K562 (cell line): Measurements from ENCODE around the gene DNAAF3. TPM values are rescaled to one million over a fixed set of nuclear protein-coding genes. Genes with fewer than 3 reads are reported as not detected.

Experiments
- CREB3L1 ChIP-seq: fragments of 450-650 bp; IDR thresholded peaks from 2 replicates; pipeline ENCODE4 v1.6.1; 2014; ENCODE audit warnings: low read depth, mild to moderate bottlenecking, moderate library complexity, borderline replicate concordance
- CTCFL ChIP-seq: IDR thresholded peaks from 2 replicates; pipeline ENCODE4 v1.6.1; 2011; ENCODE audit warnings: borderline replicate concordance, low read depth, mild to moderate bottlenecking, moderate library complexity, low read length; ENCODE audit not compliant: insufficient read depth, poor library complexity, severe bottlenecking
- DIDO1 ChIP-seq: fragments of 450-650 bp; IDR thresholded peaks from 2 replicates; pipeline ENCODE4 v1.6.1; 2016; ENCODE audit warnings: low read depth, missing biosample characterization, missing genetic modification characterization
- GATAD2B ChIP-seq: fragments of 450-650 bp; IDR thresholded peaks from 2 replicates; pipeline ENCODE4 v1.6.1; 2017; ENCODE audit warnings: mild to moderate bottlenecking, borderline replicate concordance
- GTF2F1 ChIP-seq: IDR thresholded peaks from 2 replicates; pipeline ENCODE4 v1.6.1; 2011; ENCODE audit warnings: low read depth, low read length, improper control_type of control experiment
- HCFC1 ChIP-seq: IDR thresholded peaks from 2 replicates; pipeline ENCODE4 v1.6.1; 2012; ENCODE audit warnings: low read depth, low read length, improper control_type of control experiment
- HOXB6 ChIP-seq: fragments of 250-450 bp; sonication (Bioruptor Pico); IDR thresholded peaks from 2 replicates; pipeline ENCODE4 v1.5.1; 2022; ENCODE audit warnings: mild to moderate bottlenecking, borderline replicate concordance
- IRF2 ChIP-seq: sonication (generic); formaldehyde crosslinking; IDR thresholded peaks from 2 replicates; pipeline ENCODE4 v1.8.1; 2022; ENCODE audit warnings: mild to moderate bottlenecking, missing genetic modification reagents
- MLX ChIP-seq, 2 experiments: fragments of 450-650 bp in 1 of 2; sonication (generic) in 1 of 2; formaldehyde crosslinking; conservative IDR thresholded peaks; 2 replicates each; pipeline versions ENCODE4 v1.4.0 to v1.8.1; 2020 to 2022; ENCODE audit warnings: mild to moderate bottlenecking in 1 of 2, missing genetic modification reagents in 1 of 2
- NCOA6 ChIP-seq: fragments of 450-650 bp; IDR thresholded peaks from 2 replicates; pipeline ENCODE4 v1.6.1; 2017; ENCODE audit warnings: mild to moderate bottlenecking
- SMAD1 ChIP-seq: fragments of 150-350 bp; IDR thresholded peaks from 2 replicates; pipeline ENCODE4 v1.6.1; 2014; ENCODE audit warnings: low read length, low read depth; ENCODE audit not compliant: partially characterized antibody
- TFAM ChIP-seq: fragments of 250-450 bp; sonication (Bioruptor Pico); conservative IDR thresholded peaks from 2 replicates; pipeline ENCODE4 v1.5.0; 2021; ENCODE audit warnings: mild to moderate bottlenecking, moderate library complexity
- TSC22D4 ChIP-seq: fragments of 450-650 bp; IDR thresholded peaks from 2 replicates; pipeline ENCODE4 v1.6.1; 2016; ENCODE audit warnings: missing genetic modification characterization, missing biosample characterization, control low read depth
- U2AF2 ChIP-seq: fragments of 200-400 bp; formaldehyde crosslinking; optimal IDR thresholded peaks from 2 replicates; pipeline ENCODE3; 2017; ENCODE audit warnings: low read depth, mild to moderate bottlenecking, low read length
- ZC3H11A ChIP-seq: IDR thresholded peaks from 2 replicates; pipeline ENCODE4 v1.6.1; 2012; ENCODE audit warnings: low read depth, low read length, improper control_type of control experiment
- ZFPM2 ChIP-seq: fragments of 250-450 bp; sonication (Bioruptor Pico); IDR thresholded peaks from 2 replicates; pipeline ENCODE4 v1.5.1; 2022; ENCODE audit warnings: mild to moderate bottlenecking
- ZNF133 ChIP-seq: fragments of 250-450 bp; sonication (Bioruptor Pico); IDR thresholded peaks from 2 replicates; pipeline ENCODE4 v1.4.0; 2020; ENCODE audit warnings: mild to moderate bottlenecking
- ZNF175 ChIP-seq: fragments of 200-800 bp; sonication (Bioruptor generic); IDR thresholded peaks from 2 replicates; pipeline ENCODE4 v1.6.1; 2016; ENCODE audit warnings: low read depth, mild to moderate bottlenecking, missing genetic modification characterization, missing compliant biosample characterization
- ZNF197 ChIP-seq: fragments of 200-800 bp; sonication (Bioruptor generic); IDR thresholded peaks from 2 replicates; pipeline ENCODE4 v1.6.1; 2016; ENCODE audit warnings: low read depth, missing genetic modification characterization, missing compliant biosample characterization
- ZSCAN29 ChIP-seq: fragments of 450-650 bp; IDR thresholded peaks from 2 replicates; pipeline ENCODE4 v1.6.1; 2017
- polyA plus RNA-seq, 8 experiments: library from polyadenylated mRNA; depleted of rRNA in 4 of 8; stranded (reverse) in 5 of 8; unstranded in 3 of 8; fragments of >200 nt; fragmentation: Nextera tagmentation in 2 of 8; fragmentation: Illumina TruSeq in 1 of 8; extraction: Ambion mirVana in 2 of 8; extraction: Trizol in 1 of 8; gene quantifications; 2 replicates each; pipeline versions ENCODE4 v1.2.1 to v1.2.3, GENCODE V29; 2011 to 2014; ENCODE audit warnings: inconsistent platforms in 1 of 8, missing spikeins in 1 of 8
- total RNA-seq, 7 experiments: library from RNA; depleted of rRNA in 6 of 7; stranded (reverse); fragments of >200 nt in 6 of 7; fragmentation: Illumina TruSeq in 2 of 7; extraction: Trizol in 2 of 7; gene quantifications; 2 replicates each; pipeline versions ENCODE4 v1.2.1 to v1.2.3, GENCODE V29; 2011 to 2021; ENCODE audit warnings: low replicate concordance in 1 of 7
- TF ChIP-seq, protein P1 (sequence below): fragments of 250-450 bp; sonication (Bioruptor Pico); IDR thresholded peaks from 2 replicates; pipeline ENCODE4 v1.6.1; 2021; ENCODE audit warnings: mild to moderate bottlenecking

The DNAAF3 gene
- total and polyA plus RNA-seq, 9 of the 15 experiments (the other 6 are each of a cell fraction or from before 2014, with no cell fraction given): 21.6 to 61.5 (median 43.0) TPM

GRCh38 chr19:55166530-55167268 is at the start of gene DNAAF3 (continued):
- TF ChIP-seq ZC3H11A (no peak), HCFC1 (0 out of 2 replicates have a peak, but pooled peaks have one; percentile 2), ZNF197 (CRISPR knock-in tag) (no peak), CREB3L1 (no peak), MLX (CRISPR knock-in tag; conservative IDR thresholded peaks at IDR 0.05) (0 out of 4 replicates have a peak, but pooled peaks of 1 of the 2 experiments have one; percentile 31), DIDO1 (tag) (no peak), TFAM (CRISPR knock-in tag) (no peak), NCOA6 (no peak), U2AF2 (no peak), CTCFL (no peak), GATAD2B (no peak), TSC22D4 (no peak), ZSCAN29 (no peak), ZFPM2 (CRISPR knock-in tag) (no peak), GTF2F1 (no peak), HOXB6 (CRISPR knock-in tag) (no peak), SMAD1 (no peak), ZNF175 (CRISPR knock-in tag) (no peak), IRF2 (CRISPR knock-in tag) (no peak), ZNF133 (CRISPR knock-in tag) (no peak)
- TF ChIP-seq, protein P1, sequence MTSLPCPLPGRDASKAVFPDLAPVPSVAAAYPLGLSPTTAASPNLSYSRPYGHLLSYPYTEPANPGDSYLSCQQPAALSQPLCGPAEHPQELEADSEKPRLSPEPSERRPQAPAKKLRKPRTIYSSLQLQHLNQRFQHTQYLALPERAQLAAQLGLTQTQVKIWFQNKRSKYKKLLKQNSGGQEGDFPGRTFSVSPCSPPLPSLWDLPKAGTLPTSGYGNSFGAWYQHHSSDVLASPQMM (CRISPR knock-in tag): no peak
